ENCODE results near the gene ZNF747.
A peak's percentile ranks its signal among the peaks of the same experiment; 100 is the strongest.

ZNF747 gene

DNA sequence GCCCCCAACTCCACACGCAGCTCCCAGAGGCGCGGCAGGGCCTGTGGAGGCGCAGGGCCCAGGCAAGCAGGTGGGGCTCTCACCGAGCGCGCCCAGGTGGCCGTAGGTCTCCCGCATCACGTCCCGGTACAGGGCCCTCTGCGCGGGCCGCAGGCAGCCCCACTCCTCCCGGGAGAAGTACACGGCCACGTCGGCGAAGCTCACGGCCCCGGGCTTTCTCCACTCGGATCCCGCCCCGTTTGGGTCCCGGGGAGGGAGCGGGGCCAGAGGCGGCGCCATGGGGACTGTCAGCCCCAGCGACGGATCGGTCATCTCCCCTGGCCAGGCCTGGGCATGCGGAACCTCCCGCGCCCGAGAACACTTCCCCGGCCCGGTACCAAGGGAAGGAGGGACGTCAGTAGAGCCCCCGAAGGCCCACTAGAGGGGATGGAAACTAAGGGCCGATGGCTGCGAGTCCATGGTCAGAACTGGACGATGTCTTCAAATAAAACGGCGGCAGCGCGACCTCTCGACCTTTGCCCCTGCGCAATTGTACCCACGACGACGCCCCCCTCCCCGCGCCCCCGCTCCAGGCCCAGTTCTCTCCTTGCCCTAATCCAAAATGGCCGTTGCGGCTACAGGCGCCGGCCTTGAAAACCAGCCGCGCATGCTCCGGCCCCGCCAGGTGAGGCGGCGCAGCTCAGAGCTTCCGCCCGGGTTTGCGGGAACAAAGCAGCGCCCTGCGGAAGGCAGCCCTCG, at the start of gene ZNF747:
ZNF747 (minus strand) TSS at position 491 of the 738 bp plus-strand sequence; CDS start at position 312, 179 bp downstream.
- peak; percentile 88 for DNase-seq (ENCODE audit: low spot score)

- DNase-seq (ENCODE audit: low spot score) = no peak
These were observed 48.1 kb upstream of the ZNF747 start for GRCh38 chr16:30582611-30583340.

DNA sequence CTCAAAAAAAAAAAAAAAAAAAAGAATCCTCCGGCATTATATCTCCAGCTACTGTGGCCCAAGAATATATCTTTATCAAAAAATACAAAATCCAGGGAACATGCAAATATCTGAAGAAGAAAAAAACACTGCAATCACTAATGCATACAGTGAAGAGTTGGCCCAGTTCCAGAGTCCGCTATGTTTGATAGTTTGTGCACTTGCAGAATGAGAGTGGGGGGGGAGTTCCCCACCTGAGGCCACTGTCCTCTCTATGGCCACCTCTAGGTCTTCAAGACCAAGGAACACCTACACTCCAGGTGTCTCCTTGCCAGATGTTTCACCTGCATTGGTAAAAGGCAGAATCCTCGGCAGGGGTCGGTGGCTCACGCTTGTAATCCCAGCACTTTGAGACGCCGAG, 46.8 kb upstream of the ZNF747 start:
- no peak for DNase-seq (ENCODE audit: low spot score)

DNA sequence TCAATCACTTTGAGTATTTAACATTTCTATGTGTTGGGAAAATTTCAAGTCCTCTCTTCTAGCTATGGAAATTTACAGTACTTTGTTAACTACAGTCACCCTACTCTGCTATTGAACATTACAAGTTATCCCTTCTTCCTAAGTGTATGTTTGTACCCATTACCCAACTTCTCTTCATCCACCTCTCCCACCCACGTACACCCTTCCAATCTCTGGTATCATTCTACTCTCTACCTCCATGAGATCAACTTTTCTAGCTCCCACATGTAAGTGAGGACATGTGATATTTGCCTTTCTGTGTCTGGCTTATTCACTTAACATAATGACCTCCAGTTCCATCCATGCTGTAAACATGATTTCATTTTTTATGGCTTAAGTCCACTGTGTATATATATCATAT, 40.0 kb upstream of the ZNF747 start:
- DNase-seq (ENCODE audit: low spot score) = no peak

DNA sequence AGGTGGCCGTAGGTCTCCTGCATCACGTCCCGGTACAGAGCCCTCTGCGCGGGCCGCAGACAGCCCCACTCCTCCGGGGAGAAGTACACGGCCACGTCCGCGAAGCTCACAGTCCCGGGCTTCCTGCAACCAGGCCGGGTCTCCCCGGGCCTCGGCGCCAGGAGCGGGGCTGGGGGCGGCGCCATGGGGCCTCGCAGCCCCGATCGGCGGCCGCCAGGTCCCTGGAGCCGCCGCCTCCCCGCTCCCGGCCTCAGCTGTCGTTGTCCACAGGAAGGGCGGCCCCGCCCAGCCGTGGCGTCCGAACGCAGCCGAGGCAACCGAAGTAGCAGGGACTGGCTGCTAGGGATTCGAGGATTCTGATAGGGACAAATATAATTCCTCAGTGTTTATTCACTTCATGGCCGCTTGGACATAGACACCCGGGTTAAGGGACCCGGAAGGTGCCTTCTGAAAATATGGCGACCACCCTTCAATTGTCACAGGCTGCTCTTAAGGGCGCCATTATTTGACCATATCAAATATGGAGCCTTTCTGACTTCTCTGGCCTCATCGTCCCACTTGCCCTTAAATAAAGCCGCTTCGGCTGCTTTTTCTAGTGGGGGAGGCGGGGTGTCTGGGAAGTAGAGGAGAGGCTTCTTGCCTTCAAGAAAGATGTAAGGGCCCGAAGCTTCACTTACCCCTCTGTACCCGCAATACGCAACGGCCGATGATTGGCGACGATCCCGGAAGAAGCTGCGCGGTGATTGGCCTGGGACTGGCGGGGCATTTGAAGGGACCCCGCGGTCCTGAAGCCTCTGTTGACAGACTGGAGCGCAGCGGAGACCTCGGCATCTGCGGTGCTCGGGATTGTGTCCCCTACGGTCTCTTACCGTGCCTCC, 37.0 kb upstream of the ZNF747 start, which contains the start of gene ZNF688:
ZNF688 (minus strand) TSS at position 270 of the 878 bp plus-strand sequence; CDS start at position 185, 85 bp downstream.
- DNase-seq (ENCODE audit: low spot score) = peak; percentile 98

GRCh38 chr16:30570636-30571444, 36.2 kb upstream of the ZNF747 start:
- DNase-seq (ENCODE audit: low spot score) = no peak

GRCh38 chr16:30569746-30570635, 35.3 kb upstream of the ZNF747 start:
- no peak for DNase-seq (ENCODE audit: low spot score)

GRCh38 chr16:30569281-30569680, 34.6 kb upstream of the ZNF747 start:
- no peak for DNase-seq (ENCODE audit: low spot score)

GRCh38 chr16:30567991-30568638, 33.5 kb upstream of the ZNF747 start:
- DNase-seq (ENCODE audit: low spot score) = no peak

DNA sequence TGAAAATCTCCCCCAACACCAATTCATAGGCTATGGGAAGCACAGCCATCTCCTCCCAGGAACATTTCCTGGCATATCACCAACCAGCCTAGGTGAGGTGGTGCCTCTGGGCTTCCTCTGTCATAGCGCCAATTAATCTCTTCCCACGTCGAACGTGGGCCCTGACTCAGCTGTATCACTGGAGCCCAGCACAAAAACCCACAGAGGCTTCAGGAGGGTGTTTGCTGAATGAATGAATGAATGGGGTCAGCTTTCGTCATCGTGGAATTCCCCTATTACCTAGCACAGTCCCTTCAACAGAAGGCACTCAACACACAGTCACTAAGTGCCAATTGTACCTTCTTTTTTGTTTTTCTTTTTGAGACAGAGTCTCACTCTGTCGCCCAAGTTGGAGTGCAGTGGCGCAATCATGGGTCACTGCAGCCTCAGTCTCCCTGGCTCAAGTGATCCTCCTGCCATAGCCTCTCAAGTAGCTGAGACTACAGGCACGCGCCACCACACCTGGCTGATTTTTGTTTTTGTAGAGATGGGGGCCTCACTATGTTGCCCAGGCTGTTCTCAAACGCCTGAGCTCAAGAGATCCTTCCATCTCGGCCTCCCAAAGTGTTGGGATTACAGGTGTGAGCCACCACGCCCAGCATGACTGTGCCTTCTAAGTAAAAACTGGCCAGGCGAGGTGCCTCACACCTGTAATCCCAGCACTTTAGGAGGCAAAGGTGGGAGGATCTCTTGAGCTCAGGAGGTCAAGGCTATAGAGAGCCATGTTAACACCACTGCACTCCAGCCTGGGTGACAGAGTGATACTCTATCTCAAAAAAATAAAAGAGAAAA, 32.7 kb upstream of the ZNF747 start:
- DNase-seq (ENCODE audit: low spot score) = no peak

DNA sequence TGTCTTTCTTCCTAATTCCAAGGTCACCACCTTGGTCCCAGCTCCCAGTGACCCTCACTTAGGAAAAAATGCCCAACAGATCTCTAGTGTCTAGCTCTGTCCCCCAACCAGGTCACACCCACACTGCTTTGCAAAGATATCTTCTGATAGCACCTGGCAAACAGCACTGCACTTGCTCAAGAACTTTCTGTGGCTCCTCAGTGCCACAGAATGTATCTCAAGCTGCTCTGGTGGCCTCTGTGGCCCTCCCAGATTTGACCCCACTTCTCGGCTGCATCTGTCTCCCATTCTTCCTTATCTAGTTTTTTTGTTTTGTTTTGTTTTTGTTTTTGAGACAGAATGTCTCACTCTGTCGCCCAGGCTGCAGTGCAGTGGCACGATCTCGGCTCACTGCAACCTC, 31.9 kb upstream of the ZNF747 start:
- no peak for DNase-seq (ENCODE audit: low spot score)

DNA sequence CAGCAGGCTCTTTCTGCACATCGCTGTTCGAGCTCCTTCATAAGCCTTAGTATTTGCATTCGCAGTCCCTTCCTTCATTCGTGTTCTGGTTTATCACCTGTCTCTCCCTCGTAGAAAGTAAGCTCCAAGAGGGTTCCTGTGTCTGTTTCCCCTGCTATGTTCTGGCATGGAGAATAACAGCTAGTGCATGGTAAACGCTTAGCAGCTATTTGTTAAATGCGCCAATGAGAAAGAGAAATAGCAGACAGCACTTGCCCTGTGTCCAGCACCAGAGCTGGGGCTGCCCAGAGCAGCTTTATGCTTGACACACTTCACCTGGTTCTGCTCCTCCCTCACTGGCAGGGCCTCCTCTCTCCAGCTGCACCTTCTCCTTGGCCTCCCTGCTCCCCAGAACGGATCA, 31.3 kb upstream of the ZNF747 start:
- no peak for DNase-seq (ENCODE audit: low spot score)

DNA sequence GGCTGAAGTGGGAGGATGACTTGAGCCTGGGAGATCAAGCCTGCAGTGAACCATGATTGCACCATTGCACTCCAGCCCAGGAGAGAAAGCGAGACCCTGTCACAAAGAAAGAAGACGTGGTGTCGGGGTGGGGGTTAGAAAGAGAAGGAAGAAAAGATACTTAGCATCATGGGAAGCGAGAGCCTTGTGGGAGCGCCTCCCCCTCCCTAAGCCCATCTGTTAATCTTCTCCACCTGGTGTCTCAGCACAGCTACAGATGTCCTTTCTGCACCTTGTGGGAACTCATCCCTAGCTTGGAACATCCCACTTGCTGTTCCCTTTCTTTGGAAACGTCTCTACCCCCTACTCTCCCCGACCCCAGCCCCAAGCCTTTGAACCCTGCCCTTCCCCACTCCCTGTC, 30.9 kb upstream of the ZNF747 start:
- no peak for DNase-seq (ENCODE audit: low spot score)

DNA sequence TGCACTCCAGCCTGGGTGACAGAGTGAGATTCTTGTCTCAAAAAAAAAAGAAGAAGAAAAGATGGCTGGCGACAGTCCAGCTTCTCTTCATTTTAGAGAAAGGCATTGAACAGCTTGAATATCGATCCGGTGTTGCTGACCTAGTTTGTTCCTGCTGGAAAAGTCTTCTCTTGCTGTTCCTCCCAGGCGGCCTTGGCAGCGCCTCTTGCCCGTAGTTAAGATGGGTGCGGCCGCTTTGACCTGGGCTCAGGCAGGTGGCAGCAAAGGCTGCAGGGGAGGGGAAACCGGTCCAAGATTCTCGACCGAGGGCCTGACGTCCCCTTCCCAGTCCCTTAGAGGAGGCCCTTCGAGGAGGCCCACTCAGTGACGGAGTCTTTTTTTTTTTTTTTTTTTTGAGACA, 27.4 kb upstream of the ZNF747 start:
- DNase-seq (ENCODE audit: low spot score) = no peak

- DNase-seq (ENCODE audit: low spot score) = no peak
These were observed 26.6 kb upstream of the ZNF747 start for GRCh38 chr16:30561089-30561816.

GRCh38 chr16:30559690-30560089, 25.0 kb upstream of the ZNF747 start:
- DNase-seq (ENCODE audit: low spot score) = no peak

- DNase-seq (ENCODE audit: low spot score) = no peak
These were observed 24.2 kb upstream of the ZNF747 start for GRCh38 chr16:30558789-30559377.
